ENCODE measurements around the gene CCDC71L. TPM values are rescaled to one million over a fixed set of nuclear protein-coding genes. Genes with fewer than 3 reads are reported as not detected.

CCDC71L gene
- polyA plus RNA-seq, 3 donors: 2.9 to 5.1 (median 3.5) TPM

GRCh38 chr7:106621393-106622132, 39.4 kb downstream of the CCDC71L start:
- Histone ChIP-seq H3K4me3 (replicated peaks in 1 of 3; ENCODE audit: low read depth in 2 of 3, low read length in 3 of 3) (no peak overlapping the region), H2AFZ (ENCODE audit: insufficient read depth, low read depth, low read length, poor library complexity, severe bottlenecking) (no peak overlapping the region), H3K79me2 (ENCODE audit: insufficient read depth, low read length) (no peaks in the 10 kb centered on the region), H3K27ac (ENCODE audit: low read depth in 1 of 2, low read length in 2 of 2) (no peak overlapping the region), H3K9me3 (replicated peaks in 1 of 2; ENCODE audit: control insufficient read depth in 1 of 2, insufficient read depth in 1 of 2, low read length in 2 of 2) (peaks cover 0 to 3% of the 10 kb centered on the region in 2 donors), H3K9ac (ENCODE audit: insufficient read depth, low read length, poor library complexity, severe bottlenecking) (no peak overlapping the region), H3K4me1 (ENCODE audit: control insufficient read depth in 1 of 2, insufficient read depth in 2 of 2, low read length in 2 of 2) (no peaks in the 10 kb centered on the region), H3K27me3 (ENCODE audit: control insufficient read depth in 2 of 2, insufficient read depth in 2 of 2, low read length in 2 of 2) (no peaks in the 10 kb centered on the region), H4K20me1 (ENCODE audit: insufficient read depth, low read length) (no peaks in the 10 kb centered on the region), H3K4me2 (replicated peaks; ENCODE audit: extremely low read depth, low read length, poor library complexity, severe bottlenecking) (no peak overlapping the region), H3K36me3 (replicated peaks in 1 of 2; ENCODE audit: control insufficient read depth in 1 of 2, insufficient read depth in 2 of 2, low read length in 2 of 2) (no peaks in the 10 kb centered on the region)
- Mint-ChIP-seq H3K27me3 (ENCODE audit: low read depth in 3 of 3) (peaks cover 0 to 4% (median 0%) of the 10 kb centered on the region in 3 donors), H3K4me1 (no peaks in the 10 kb centered on the region), H3K4me3 (no peak overlapping the region), H3K9me3 (peaks cover 2 to 8% (median 3%) of the 10 kb centered on the region in 7 donors), H3K36me3 (no peaks in the 10 kb centered on the region), H3K27ac (no peak overlapping the region)
- no peak for DNase-seq
- TF ChIP-seq, protein P1, sequence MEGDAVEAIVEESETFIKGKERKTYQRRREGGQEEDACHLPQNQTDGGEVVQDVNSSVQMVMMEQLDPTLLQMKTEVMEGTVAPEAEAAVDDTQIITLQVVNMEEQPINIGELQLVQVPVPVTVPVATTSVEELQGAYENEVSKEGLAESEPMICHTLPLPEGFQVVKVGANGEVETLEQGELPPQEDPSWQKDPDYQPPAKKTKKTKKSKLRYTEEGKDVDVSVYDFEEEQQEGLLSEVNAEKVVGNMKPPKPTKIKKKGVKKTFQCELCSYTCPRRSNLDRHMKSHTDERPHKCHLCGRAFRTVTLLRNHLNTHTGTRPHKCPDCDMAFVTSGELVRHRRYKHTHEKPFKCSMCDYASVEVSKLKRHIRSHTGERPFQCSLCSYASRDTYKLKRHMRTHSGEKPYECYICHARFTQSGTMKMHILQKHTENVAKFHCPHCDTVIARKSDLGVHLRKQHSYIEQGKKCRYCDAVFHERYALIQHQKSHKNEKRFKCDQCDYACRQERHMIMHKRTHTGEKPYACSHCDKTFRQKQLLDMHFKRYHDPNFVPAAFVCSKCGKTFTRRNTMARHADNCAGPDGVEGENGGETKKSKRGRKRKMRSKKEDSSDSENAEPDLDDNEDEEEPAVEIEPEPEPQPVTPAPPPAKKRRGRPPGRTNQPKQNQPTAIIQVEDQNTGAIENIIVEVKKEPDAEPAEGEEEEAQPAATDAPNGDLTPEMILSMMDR (IDR thresholded peaks at IDR 0.05): no peak
- intact Hi-C loops (cut with micrococcal nuclease): no loop called here
- 100% methylated on average over 2 of the region's 4 CpGs for WGBS (ENCODE audit: insufficient coverage)

DNA sequence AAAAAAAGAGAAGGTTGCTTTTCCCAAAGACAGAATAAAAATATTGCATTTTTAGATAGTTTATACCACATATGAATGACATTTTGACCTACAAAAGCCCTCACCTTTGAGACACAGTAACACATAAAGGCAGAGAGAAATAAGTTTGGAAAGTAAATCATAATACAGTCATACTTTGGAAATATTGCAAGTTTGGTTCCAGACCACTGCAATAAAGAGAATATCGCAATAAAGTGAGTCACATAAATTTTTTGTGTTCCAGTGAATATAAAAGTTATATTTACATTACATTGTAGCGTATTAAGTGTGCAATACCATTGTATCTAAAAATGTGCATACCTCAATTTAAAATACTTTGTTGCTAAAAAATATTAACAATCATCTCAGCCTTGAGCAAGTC, 40.3 kb downstream of the CCDC71L start:
- Histone ChIP-seq H3K4me1 (ENCODE audit: control insufficient read depth in 1 of 2, insufficient read depth in 2 of 2, low read length in 2 of 2) (no peaks in the 10 kb centered on the region), H3K36me3 (replicated peaks in 1 of 2; ENCODE audit: control insufficient read depth in 1 of 2, insufficient read depth in 2 of 2, low read length in 2 of 2) (no peaks in the 10 kb centered on the region), H3K9me3 (replicated peaks in 1 of 2; ENCODE audit: control insufficient read depth in 1 of 2, insufficient read depth in 1 of 2, low read length in 2 of 2) (peaks cover 0 to 3% of the 10 kb centered on the region in 2 donors), H3K27me3 (ENCODE audit: control insufficient read depth in 2 of 2, insufficient read depth in 2 of 2, low read length in 2 of 2) (no peaks in the 10 kb centered on the region), H3K4me3 (replicated peaks in 1 of 3; ENCODE audit: low read depth in 2 of 3, low read length in 3 of 3) (no peak overlapping the region), H3K4me2 (replicated peaks; ENCODE audit: extremely low read depth, low read length, poor library complexity, severe bottlenecking) (no peak overlapping the region), H4K20me1 (ENCODE audit: insufficient read depth, low read length) (no peaks in the 10 kb centered on the region), H2AFZ (ENCODE audit: insufficient read depth, low read depth, low read length, poor library complexity, severe bottlenecking) (no peak overlapping the region), H3K9ac (ENCODE audit: insufficient read depth, low read length, poor library complexity, severe bottlenecking) (no peak overlapping the region), H3K27ac (ENCODE audit: low read depth in 1 of 2, low read length in 2 of 2) (no peak overlapping the region), H3K79me2 (ENCODE audit: insufficient read depth, low read length) (no peaks in the 10 kb centered on the region)
- Mint-ChIP-seq H3K4me3 (no peak overlapping the region), H3K36me3 (no peaks in the 10 kb centered on the region), H3K27me3 (ENCODE audit: low read depth in 3 of 3) (peaks cover 0 to 2% (median 0%) of the 10 kb centered on the region in 3 donors), H3K27ac (no peak overlapping the region), H3K4me1 (no peaks in the 10 kb centered on the region), H3K9me3 (peaks cover 2 to 8% (median 3%) of the 10 kb centered on the region in 7 donors)
- intact Hi-C loops (cut with micrococcal nuclease): no loop called here
- TF ChIP-seq, protein P1 (IDR thresholded peaks at IDR 0.05): no peak
- WGBS (ENCODE audit: insufficient coverage): no CpG with 5 or more reads among the region's 2 CpGs
- DNase-seq: no peak
